Panc1 (cell line): ENCODE results near the gene ZNF774. TPM values are rescaled to one million over a fixed set of nuclear protein-coding genes. Genes with fewer than 3 reads are reported as not detected.
A peak's percentile ranks its signal among the peaks of the same experiment; 100 is the strongest.
"Not testable (repeated sequence)": the region's sequence is repeated elsewhere in the genome, so short reads cannot be mapped to it uniquely, and the experiment has no call there.

ENCODE experiments used
- ATAC-seq: fragments of 200-7000 bp; cut with Tn5 transposase; 2 replicates; pipeline ENCODE4 v1.9.1; 2020; ENCODE audit warnings: mild to moderate bottlenecking, moderate library complexity
- Bru-seq: library from RNA; stranded (reverse); fragments of 400-500 nt; gene quantifications from one replicate; lab custom pipeline; 2021; lab: Mats Ljungman, UMichigan
- BruChase-seq, 2 experiments: library from RNA; stranded (reverse); fragments of 400-500 nt; gene quantifications; one replicate each; lab custom pipeline; 2021; lab: Mats Ljungman, UMichigan
- BruUV-seq: library from RNA; stranded (reverse); fragments of 400-500 nt; replicated peaks from 2 replicates; lab custom pipeline; 2021; lab: Mats Ljungman, UMichigan
- CTCF ChIA-PET: fragments of 300-600 bp; sonication (Branson Sonifier 250); formaldehyde crosslinking; loops from one replicate; lab custom pipeline; 2022; ENCODE audit warnings: antibody characterized with exemption; lab: Charles Lee
- POLR2A ChIA-PET: fragments of 300-600 bp; sonication (Branson Sonifier 250); formaldehyde crosslinking; loops from one replicate; lab custom pipeline; 2022; ENCODE audit warnings: antibody characterized with exemption; lab: Charles Lee
- DNase-seq: peaks from one replicate; pipeline ENCODE4 v3.0.0-alpha.2; 2010; ENCODE audit warnings: low read depth, low spot score
- H3K27ac ChIP-seq: 2 replicates; pipeline ENCODE4 v1.5.1; 2011; ENCODE audit warnings: mild to moderate bottlenecking, low read length, inconsistent platforms
- H3K27me3 ChIP-seq: fragments of 200-500 bp; sonication (Bioruptor generic); 2 replicates; pipeline ENCODE4 v1.6.0; 2014; ENCODE audit warnings: low read length, inconsistent platforms; ENCODE audit not compliant: control insufficient read depth, insufficient read depth
- H3K36me3 ChIP-seq: fragments of 200-500 bp; sonication (Bioruptor generic); 2 replicates; pipeline ENCODE4 v1.5.1; 2014; ENCODE audit warnings: inconsistent platforms, mild to moderate bottlenecking, low read length, moderate library complexity; ENCODE audit not compliant: control insufficient read depth, insufficient read depth
- H3K4me1 ChIP-seq: 2 replicates; pipeline ENCODE4 v1.5.1; 2011; ENCODE audit warnings: inconsistent platforms, mild to moderate bottlenecking, low read length, moderate library complexity; ENCODE audit not compliant: control insufficient read depth, insufficient read depth
- H3K4me3 ChIP-seq, 2 experiments: 2 replicates each; pipeline ENCODE4 v1.5.1; 2011 to 2012; ENCODE audit warnings: low read depth in 2 of 2, low read length in 2 of 2, mild to moderate bottlenecking in 2 of 2, inconsistent platforms in 1 of 2, moderate library complexity in 1 of 2
- H3K9me3 ChIP-seq: fragments of 200-500 bp; sonication (Bioruptor generic); 2 replicates; pipeline ENCODE4 v1.5.1; 2014; ENCODE audit warnings: low read depth, mild to moderate bottlenecking, inconsistent platforms, low read length, moderate library complexity; ENCODE audit not compliant: control insufficient read depth, insufficient read depth
- CTCF ChIP-seq: fragments of 450-650 bp; IDR thresholded peaks from 2 replicates; pipeline ENCODE4 v1.5.1; 2017; ENCODE audit warnings: mild to moderate bottlenecking
- POLR2AphosphoS5 ChIP-seq: IDR thresholded peaks from 2 replicates; pipeline ENCODE4 v1.6.1; 2012; ENCODE audit warnings: mild to moderate bottlenecking, low read depth, low read length, moderate library complexity
- REST ChIP-seq, 2 experiments: IDR thresholded peaks; 2 replicates each; pipeline ENCODE4 v1.6.1; 2011 to 2012; ENCODE audit warnings: low read depth in 2 of 2, control low read depth in 1 of 2, low read length in 1 of 2, mild to moderate bottlenecking in 1 of 2, moderate library complexity in 1 of 2; ENCODE audit not compliant: insufficient read depth in 1 of 2
- SIN3A ChIP-seq: IDR thresholded peaks from 2 replicates; pipeline ENCODE4 v1.6.1; 2012; ENCODE audit warnings: low read depth, mild to moderate bottlenecking, low read length, moderate library complexity, borderline replicate concordance; ENCODE audit not compliant: insufficient read depth
- TCF7L2 ChIP-seq: IDR thresholded peaks from 2 replicates; pipeline ENCODE4 v1.6.1; 2011; ENCODE audit warnings: mild to moderate bottlenecking, low read depth, low read length, inconsistent platforms
- in situ Hi-C: cut with HindIII; loops from 2 replicates; pipeline ENCODE4 v1.10.0; 2016; ENCODE audit warnings: low sequenced_read_pairs, low pct_unique_long_range_greater_than_20kb
- intact Hi-C: fragments of 100-400 bp; cut with micrococcal nuclease; formaldehyde crosslinking; loops from one replicate; pipeline ENCODE4 v1.10.0; 2022; ENCODE audit not compliant: unreplicated experiment
- long read RNA-seq: library from polyadenylated mRNA; unstranded; transcript quantifications from one replicate; pipeline ENCODE4 v2.0.0, GENCODE V29; 2021; ENCODE audit not compliant: unreplicated experiment
- polyA plus RNA-seq: library from polyadenylated mRNA; unstranded; fragments of >200 nt; gene quantifications from one replicate; pipeline ENCODE4 v1.2.1, GENCODE V29; 2012; ENCODE audit warnings: missing spikeins; ENCODE audit not compliant: insufficient read length
- total RNA-seq: library from RNA; stranded (reverse); gene quantifications from one replicate; pipeline ENCODE4 v1.2.1, GENCODE V29; 2021; ENCODE audit not compliant: unreplicated experiment

ZNF774 gene
- total RNA-seq (5.2 TPM), Bru-seq, nascent RNA (percentile 48 among the genes with signal in this experiment), BruChase-seq, experiment 1, labeled RNA remaining after a 2-hour chase (percentile 57 among the genes with signal in this experiment), BruChase-seq, experiment 2, labeled RNA remaining after a 6-hour chase (percentile 52 among the genes with signal in this experiment)
- polyA plus RNA-seq: 2.4 TPM
- long read RNA-seq, partial matches to known transcripts: 0 of 2 reads
- long read RNA-seq, other reads (novel, unspliced or antisense): 0 of 2 reads

GRCh38 chr15:90352107-90352893 lies at the start of gene ZNF774:
TSS of gene ZNF774 (plus strand) at chr15:90352284. CDS start at chr15:90354661, 2,377 bp downstream.
- Histone ChIP-seq H3K9me3 (no peaks in the 10 kb centered on the region), H3K4me3 (peak within 1 kb of the TSS; percentile 79 to 85), H3K27ac (peak within 1 kb of the TSS; percentile 55), H3K27me3 (no peaks in the 10 kb centered on the region), H3K36me3 (no peaks in the 10 kb centered on the region), H3K4me1 (peaks cover 10% of the 10 kb centered on the region)
- no peak for TF ChIP-seq REST (IDR thresholded peaks at IDR 0.05; ENCODE audit: insufficient read depth in 1 of 2, low read depth in 2 of 2, low read length in 1 of 2)
- no peak for TF ChIP-seq SIN3A
- no peak for TF ChIP-seq POLR2AphosphoS5
- no peak for TF ChIP-seq CTCF
- peak; percentile 80 for TF ChIP-seq TCF7L2
- DNase-seq: peak; percentile 94
- in situ Hi-C loops: no loop called here
- POLR2A ChIA-PET: interaction anchor here (0.6 kb wide), 2 partner anchors 27 to 63 kb away, joined by 3 to 4 read pairs; no protein-coding TSS in a partner anchor
- peak; percentile 99 for ATAC-seq
- CTCF ChIA-PET: no interaction called here
- BruUV-seq: TSS peak; percentile 90
- intact Hi-C loops: no loop called here

- POLR2A ChIA-PET, BruUV-seq, H3K9me3 ChIP-seq, in situ Hi-C loops, DNase-seq, H3K4me1 ChIP-seq, intact Hi-C loops, H3K27me3 ChIP-seq, ATAC-seq, H3K36me3 ChIP-seq, H3K27ac ChIP-seq, H3K4me3 ChIP-seq: not testable (repeated sequence)
- CTCF ChIA-PET: interaction anchor here (0.9 kb wide), 1 partner anchor 15 kb away, joined by 3 read pairs; no protein-coding TSS in a partner anchor
Observed at GRCh38 chr15:90305355-90305754, 46.7 kb upstream of the ZNF774 start.
